IPS-18a (cell line): ENCODE results near the gene ZNHIT3.
A peak's percentile ranks its signal among the peaks of the same experiment; 100 is the strongest.
"Not testable (repeated sequence)": the region's sequence is repeated elsewhere in the genome, so short reads cannot be mapped to it uniquely, and the experiment has no call there.

Source experiments
- H3K27ac ChIP-seq: one replicate; pipeline ENCODE4 v1.5.1; 2013; ENCODE audit warnings: low read length
- H3K27me3 ChIP-seq: one replicate; pipeline ENCODE4 v1.6.1; 2013; ENCODE audit warnings: mild to moderate bottlenecking, low read length; ENCODE audit not compliant: control insufficient read depth, insufficient read depth
- H3K36me3 ChIP-seq: one replicate; pipeline ENCODE4 v1.6.1; 2013; ENCODE audit warnings: low read depth, low read length; ENCODE audit not compliant: control insufficient read depth
- H3K4me1 ChIP-seq: one replicate; pipeline ENCODE4 v1.6.1; 2013; ENCODE audit warnings: low read depth, low read length; ENCODE audit not compliant: control insufficient read depth
- H3K4me3 ChIP-seq: one replicate; pipeline ENCODE4 v1.5.1; 2013; ENCODE audit warnings: low read length
- H3K9ac ChIP-seq: one replicate; pipeline ENCODE4 v1.6.1; 2013; ENCODE audit warnings: mild to moderate bottlenecking, low read length, moderate library complexity
- H3K9me3 ChIP-seq: one replicate; pipeline ENCODE4 v1.6.1; 2013; ENCODE audit warnings: low read depth, low read length; ENCODE audit not compliant: control insufficient read depth

ZNHIT3 gene

DNA sequence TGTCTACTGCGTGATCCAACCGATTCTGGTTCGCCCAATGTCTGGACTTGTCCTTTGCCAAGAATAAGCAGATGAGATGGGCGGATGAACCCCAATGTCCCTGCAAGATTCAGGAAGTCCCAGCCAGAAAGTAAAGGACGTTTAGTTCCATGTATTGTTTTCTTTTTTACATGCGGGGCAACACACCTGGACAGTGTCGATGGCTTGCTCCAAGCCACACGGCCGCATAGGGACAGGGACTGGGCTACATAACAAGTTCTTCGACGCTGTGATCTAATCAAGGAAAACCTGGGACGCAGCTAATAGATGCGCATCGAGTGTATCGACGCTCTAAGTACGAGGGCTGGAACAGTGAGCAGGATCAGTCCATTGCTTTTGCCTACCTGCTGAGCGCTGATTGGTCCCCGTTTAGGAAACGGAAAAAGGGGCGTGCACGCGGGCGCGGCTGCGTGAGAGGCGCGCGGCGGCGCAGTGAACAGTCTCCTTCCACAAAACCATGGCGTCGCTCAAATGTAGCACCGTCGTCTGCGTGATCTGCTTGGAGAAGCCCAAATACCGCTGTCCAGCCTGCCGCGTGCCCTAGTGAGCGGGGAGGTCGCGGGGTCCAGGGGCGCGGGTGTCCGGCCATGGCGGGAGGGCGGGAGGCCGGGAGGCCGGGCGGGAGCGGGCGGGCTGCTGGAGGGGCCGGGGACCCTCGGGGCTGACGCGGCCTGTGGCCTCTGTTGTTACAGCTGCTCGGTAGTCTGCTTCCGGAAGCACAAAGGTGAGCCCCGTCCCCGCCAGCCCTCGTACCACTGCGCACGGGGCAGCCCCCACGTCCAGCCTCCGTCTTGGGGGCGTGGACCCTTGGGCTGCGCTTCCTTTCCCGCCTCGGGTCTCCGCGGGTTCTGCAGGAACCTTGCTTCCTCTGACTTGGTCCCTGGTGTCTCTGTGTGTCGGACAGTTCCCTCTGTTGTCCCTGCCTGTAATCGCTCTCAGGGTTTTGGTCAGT lies at the start of gene ZNHIT3:
ZNHIT3 (plus strand) TSS at position 478 of the 991 bp plus-strand sequence; CDS start at position 497, 19 bp downstream.
- Histone ChIP-seq H3K9me3 (no peaks in the 10 kb centered on the region), H3K27ac (no peak within 1 kb of the TSS), H3K4me1 (peaks cover 9% of the 10 kb centered on the region), H3K36me3 (no peaks in the 10 kb centered on the region), H3K4me3 (peak within 1 kb of the TSS; percentile 80), H3K27me3 (peaks cover 44% of the 10 kb centered on the region), H3K9ac (peak within 1 kb of the TSS; percentile 73)

DNA sequence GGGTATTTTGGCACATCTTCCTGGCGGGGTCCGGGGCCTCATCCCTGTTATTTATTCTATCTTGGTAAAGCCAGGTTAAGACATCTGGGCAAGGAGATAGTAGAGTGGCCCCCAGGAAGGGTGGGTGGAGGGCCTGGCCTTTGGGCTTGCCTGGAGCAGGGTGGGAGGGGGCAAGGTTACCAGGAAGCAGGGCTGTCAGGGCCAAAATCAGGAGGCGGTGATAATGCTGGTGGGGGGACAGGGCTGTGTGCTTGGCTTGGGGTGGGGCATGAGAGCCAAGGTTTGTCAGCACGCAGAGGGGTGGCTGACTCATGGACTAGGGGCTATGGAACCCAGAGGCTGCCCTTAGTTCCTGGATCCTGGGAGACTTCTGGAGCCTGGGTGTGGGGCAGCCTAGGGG lies 44.7 kb upstream of the ZNHIT3 start:
- H3K27me3 ChIP-seq, H3K9me3 ChIP-seq, H3K36me3 ChIP-seq, H3K9ac ChIP-seq, H3K27ac ChIP-seq, H3K4me3 ChIP-seq, H3K4me1 ChIP-seq: not testable (repeated sequence)

DNA sequence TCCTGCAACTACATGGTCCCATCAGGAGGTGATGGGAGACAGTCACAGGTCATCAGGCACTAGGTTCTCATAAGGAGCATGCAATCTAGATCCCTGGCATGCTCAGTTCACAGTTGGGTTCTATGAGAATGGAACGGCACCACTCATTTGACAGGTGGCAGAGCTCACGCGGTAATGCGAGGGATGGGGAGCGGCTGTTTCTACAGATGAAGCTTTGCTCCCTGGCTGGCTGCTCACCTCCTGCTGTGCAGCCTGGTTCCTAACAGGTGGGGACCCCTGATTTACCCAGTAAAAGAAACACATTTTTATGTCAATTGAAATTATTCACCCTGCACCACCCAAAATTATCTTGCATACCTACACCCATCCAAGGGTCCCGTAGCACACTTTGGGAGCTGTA lies 42.7 kb upstream of the ZNHIT3 start:
- Histone ChIP-seq H3K4me1 (no peaks in the 10 kb centered on the region), H3K27me3 (no peaks in the 10 kb centered on the region), H3K4me3 (no peak overlapping the region), H3K36me3 (no peaks in the 10 kb centered on the region), H3K9me3 (no peaks in the 10 kb centered on the region), H3K9ac (no peak overlapping the region), H3K27ac (no peak overlapping the region)

DNA sequence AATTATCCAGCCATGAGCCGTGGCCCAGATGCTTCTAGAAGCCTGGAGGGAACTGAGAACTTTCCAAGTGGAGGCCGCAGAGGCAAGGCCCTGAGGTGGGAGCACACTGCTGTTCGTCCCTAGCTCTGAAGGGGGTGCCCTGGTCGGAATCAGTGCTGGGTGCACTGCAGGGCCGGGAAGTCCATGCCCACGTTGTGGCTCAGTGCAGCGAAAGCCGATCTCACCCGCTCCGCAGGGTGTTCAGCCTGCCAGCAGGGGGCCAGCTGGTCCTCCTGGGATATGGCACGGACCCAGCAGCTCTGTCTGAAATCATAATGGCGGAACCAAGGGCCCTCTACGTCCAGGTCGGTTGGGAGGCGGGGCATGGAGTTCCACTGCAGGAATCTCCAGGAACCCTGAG lies 36.5 kb upstream of the ZNHIT3 start:
- H3K4me3 ChIP-seq, H3K4me1 ChIP-seq, H3K27me3 ChIP-seq, H3K36me3 ChIP-seq, H3K9me3 ChIP-seq, H3K9ac ChIP-seq, H3K27ac ChIP-seq: not testable (repeated sequence)

DNA sequence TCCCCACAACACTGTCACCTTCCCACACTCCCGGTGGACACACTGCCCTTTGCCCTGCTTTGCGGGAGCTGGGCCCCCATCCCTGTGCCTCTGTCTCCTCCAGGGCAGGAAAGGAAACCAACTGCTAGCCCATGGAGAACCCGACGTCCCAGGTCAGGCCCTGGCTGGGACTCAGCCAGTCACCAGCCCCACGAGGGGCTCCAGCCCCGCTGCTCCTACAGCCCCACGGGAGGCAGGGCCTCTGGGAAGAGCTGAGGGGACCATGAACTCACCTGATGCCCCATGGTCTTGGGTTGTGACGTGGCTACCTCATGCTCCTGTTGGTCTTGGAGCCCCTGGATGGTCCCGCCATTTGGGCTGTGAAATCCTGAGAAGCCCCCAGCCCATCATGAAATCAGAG lies 33.6 kb upstream of the ZNHIT3 start:
- H3K4me1 ChIP-seq, H3K4me3 ChIP-seq, H3K36me3 ChIP-seq, H3K9me3 ChIP-seq, H3K27me3 ChIP-seq, H3K27ac ChIP-seq, H3K9ac ChIP-seq: not testable (repeated sequence)

DNA sequence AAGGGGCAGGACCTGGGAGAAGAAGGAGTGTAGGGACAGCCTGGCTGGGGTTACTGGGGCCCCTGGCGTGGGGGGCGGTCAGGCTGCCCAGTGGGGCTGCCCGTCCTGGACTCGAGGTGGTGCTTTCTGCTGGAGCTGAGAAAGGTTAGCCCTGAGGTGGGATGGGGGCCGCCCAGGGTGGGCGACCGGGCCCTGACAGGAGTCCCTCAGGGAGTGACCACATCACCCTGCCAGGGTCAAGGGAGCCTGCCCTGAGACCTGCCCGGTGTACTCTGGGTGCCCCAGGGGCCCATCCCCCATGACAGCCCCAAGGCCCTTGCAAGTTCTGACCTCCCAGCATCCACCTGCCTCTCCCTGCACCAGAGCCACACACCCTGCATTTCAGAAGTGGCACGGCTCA lies 28.8 kb upstream of the ZNHIT3 start:
- H3K9me3 ChIP-seq, H3K36me3 ChIP-seq, H3K27ac ChIP-seq, H3K4me1 ChIP-seq, H3K9ac ChIP-seq, H3K27me3 ChIP-seq, H3K4me3 ChIP-seq: not testable (repeated sequence)

DNA sequence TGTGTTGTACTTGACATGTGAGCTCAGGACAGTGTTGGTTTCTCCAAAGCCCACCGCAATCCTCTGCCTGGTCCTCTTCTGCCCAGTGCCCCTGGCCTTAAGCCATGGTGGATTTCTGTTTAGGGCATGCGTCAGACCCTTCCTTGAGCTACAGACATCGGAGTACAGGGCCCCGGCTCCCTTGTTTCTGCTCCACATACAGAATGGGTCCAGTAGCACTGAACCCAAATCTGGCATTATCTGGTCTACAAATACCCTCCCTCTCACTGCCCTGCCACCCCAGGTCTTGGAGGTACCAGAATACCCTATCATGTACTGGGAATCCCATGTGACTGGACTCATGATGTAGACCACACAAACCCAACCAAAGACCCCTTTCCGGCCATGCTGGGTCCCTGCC lies 27.4 kb upstream of the ZNHIT3 start:
- Histone ChIP-seq H3K4me3 (no peak overlapping the region), H3K9me3 (no peaks in the 10 kb centered on the region), H3K27ac (no peak overlapping the region), H3K27me3 (peaks cover 5% of the 10 kb centered on the region), H3K4me1 (no peaks in the 10 kb centered on the region), H3K9ac (no peak overlapping the region), H3K36me3 (no peaks in the 10 kb centered on the region)

DNA sequence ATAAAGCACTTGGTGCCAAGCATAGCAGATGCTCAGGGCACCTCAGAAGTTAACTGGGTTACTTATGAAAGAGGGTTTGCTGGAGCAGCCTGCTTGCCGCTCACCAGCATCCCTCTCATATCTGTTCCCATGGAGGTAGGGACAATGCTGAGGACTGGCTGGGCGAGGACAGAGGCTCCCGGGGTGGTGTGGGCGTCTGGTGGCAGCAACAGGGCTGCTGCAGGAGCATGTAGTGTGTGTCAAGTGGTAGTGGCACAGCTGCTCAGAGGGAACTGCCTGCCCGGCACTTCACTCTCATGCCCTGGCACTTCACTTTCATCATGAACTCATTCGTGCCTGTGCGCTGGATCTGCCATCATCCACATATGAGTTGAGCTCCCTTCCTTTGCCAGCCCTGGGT lies 26.9 kb upstream of the ZNHIT3 start:
- H3K4me1 ChIP-seq, result no peaks in the 10 kb centered on the region
- H3K9ac ChIP-seq, result no peak overlapping the region
- peaks cover 5% of the 10 kb centered on the region for H3K27me3 ChIP-seq
- H3K9me3 ChIP-seq, result no peaks in the 10 kb centered on the region
- no peak overlapping the region for H3K27ac ChIP-seq
- H3K36me3 ChIP-seq, result no peaks in the 10 kb centered on the region
- no peak overlapping the region for H3K4me3 ChIP-seq

DNA sequence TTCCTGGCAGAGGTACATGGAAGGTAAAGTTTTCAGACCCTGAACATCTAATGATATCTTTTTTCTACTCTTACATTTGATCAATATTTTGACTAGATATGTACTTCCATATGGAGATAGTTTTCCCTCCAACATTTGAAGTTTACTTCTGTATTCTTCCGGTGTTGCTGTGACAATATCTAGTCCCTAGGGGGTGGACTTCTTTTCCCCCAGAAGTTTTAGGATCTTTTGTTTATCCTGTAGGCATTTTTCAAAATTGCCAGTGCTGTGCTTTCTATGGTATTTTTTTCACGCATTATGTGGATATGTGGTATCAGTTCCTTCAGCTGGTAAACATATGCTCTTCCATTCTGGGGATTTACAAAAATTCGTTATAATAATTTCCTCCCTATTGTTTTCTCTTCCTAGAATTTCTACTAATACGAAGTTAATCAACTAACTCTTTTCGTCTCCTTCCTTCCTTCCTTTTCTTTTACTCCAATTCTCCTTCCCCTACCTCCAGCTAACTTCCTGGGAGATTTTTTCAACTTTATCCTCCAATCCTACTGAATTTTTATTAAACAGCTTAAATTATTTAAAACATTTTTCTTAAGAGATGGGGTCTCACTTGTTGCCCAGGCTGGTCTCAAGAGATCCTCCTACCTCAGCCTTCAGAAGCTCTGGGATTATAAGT lies 26.1 kb upstream of the ZNHIT3 start:
- H3K36me3 ChIP-seq, result no peaks in the 10 kb centered on the region
- H3K4me1 ChIP-seq, result no peaks in the 10 kb centered on the region
- no peaks in the 10 kb centered on the region for H3K9me3 ChIP-seq
- no peak overlapping the region for H3K27ac ChIP-seq
- no peak overlapping the region for H3K9ac ChIP-seq
- H3K4me3 ChIP-seq, result no peak overlapping the region
- H3K27me3 ChIP-seq, result peaks cover 5% of the 10 kb centered on the region

DNA sequence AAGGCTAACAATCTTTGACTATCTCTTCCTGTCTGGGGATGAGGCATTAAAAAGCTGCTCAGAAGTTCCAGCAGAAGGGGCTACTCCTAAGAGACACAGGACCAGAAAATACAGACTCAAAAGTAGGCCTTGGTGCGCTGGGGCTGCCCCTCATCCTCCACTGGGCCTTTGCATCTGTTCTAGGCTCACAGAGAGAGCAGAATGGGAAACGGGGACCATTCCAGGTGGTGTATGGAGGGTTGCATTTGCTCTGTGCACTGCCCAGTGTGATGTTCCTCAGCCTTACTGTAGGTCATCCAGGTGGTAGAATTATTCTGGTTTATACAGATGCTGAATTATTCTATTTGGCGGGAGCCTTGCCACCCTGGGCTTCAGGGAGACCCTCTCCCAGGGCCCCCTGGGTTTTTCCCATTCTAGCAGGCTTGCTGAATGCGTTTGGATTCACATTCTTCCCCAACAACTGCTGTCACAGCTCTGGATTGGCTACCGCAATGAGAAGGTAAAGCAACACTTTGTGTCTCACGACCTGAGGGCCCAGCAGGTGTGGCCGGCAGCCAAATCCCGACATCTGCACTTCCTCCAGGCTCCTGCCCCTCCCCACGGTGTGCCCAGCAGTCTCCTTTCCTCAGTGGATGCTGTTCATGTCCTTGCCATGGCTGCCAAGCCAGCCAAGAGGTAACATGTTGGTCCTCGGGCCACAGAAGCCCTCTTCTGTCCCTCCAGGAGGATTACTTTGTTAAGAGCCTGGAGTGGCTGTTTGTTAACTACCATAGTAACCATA lies 25.0 kb upstream of the ZNHIT3 start:
- Histone ChIP-seq H3K27me3 (peaks cover 5% of the 10 kb centered on the region), H3K9ac (no peak overlapping the region), H3K4me1 (no peaks in the 10 kb centered on the region), H3K9me3 (no peaks in the 10 kb centered on the region), H3K27ac (no peak overlapping the region), H3K36me3 (no peaks in the 10 kb centered on the region), H3K4me3 (no peak overlapping the region)

DNA sequence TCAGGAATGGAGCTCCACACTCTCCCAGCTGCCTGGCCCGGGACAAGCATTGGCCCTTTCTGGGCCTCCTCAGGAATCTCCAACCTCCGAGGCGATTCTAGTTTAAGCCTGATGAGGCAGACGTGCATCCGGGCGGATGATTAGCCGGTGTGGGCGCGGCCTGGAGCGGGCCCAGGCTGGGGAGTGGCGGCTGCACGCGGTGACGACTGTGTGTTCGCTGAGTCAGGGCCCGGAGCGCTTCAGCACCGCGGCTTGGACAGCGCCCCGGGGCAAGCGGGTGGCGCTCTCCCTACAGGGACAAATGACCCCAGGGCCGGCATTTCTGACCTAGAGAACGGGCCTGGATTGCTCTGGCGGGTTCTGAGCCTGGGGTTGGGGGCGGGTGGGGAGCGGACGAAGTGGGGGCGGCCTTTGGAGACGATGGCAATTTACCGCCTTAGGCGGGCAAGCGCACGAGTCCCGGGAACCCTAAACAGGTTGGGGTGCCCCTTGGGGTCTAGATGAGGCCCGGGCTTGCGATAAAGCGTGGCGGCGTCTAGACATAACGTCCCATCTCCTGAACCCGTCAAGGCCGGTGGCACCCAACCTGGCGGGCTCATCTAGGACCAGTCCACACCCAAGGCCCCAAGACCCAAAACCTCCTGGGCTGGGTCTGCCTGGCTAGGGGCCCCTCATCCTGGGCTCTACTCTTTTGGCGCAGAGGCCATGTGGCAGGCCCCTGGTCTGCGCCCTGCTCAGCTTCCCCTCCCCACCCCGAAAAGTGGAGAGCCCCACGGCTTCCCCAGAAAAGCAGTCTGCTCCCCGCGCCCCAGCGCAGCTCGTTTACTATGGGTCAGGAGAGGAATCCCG lies 22.3 kb upstream of the ZNHIT3 start:
- peaks cover 5% of the 10 kb centered on the region for H3K27me3 ChIP-seq
- H3K4me3 ChIP-seq, result no peak overlapping the region
- no peaks in the 10 kb centered on the region for H3K9me3 ChIP-seq
- H3K9ac ChIP-seq, result no peak overlapping the region
- no peaks in the 10 kb centered on the region for H3K4me1 ChIP-seq
- no peak overlapping the region for H3K27ac ChIP-seq
- no peaks in the 10 kb centered on the region for H3K36me3 ChIP-seq
